GM18870 (cell line): ENCODE measurements around the gene MED26.
A peak's percentile ranks its signal among the peaks of the same experiment; 100 is the strongest.
"Not testable (repeated sequence)": the region's sequence is repeated elsewhere in the genome, so short reads cannot be mapped to it uniquely, and the experiment has no call there.

Experiments
- ATAC-seq: cut with Tn5 transposase; IDR thresholded peaks from one replicate; pipeline ENCODE4 v1.9.1; 2021; ENCODE audit warnings: moderate library complexity; ENCODE audit not compliant: unreplicated experiment

Gene MED26

DNA sequence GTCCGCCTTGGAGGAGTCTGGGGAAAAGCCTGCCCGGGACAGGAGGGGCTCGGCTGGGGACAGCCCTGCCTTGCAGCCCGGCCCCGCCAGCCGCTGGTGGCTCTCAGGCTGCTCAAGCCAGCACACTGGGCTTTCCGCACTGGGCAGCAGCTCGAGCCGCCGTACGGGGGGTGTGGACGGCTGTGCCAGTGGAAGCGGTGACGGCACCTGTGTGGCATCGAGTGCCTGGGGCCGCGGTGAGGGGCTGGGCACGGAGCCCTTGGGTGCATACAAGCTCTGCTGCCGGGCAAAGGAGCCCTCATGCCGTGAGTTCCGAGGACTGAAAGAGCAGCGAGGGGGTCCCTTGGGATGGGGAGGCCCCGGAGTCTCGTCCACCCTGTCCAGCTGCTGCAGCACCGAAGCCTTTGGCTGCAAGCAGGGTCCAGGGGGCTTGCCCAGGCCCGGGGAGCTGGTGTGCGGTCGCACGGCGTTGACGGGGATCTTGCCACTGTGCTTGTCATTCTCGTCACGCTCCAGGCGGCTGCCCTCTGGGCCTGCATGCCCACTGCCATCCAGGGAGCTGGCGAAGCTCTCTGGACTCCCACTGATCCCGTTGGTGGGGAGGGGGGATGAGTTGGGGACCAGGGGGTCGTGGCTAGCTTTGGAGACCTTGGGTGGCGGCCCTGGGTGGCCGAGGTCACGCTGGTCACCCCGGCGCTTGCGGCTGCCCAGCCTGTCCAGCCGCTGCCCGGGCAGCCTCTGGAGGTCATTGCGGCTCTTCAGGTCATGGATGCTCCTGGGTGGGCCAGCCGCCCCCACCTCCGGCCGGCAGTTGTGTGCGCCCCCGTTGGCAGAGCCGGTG lies 51.1 kb downstream of the MED26 start:
- no peak for ATAC-seq

GRCh38 chr19:16575861-16576689 lies 51.9 kb downstream of the MED26 start:
- no peak for ATAC-seq

GRCh38 chr19:16575282-16575681 lies 52.7 kb downstream of the MED26 start:
- ATAC-seq: no peak

DNA sequence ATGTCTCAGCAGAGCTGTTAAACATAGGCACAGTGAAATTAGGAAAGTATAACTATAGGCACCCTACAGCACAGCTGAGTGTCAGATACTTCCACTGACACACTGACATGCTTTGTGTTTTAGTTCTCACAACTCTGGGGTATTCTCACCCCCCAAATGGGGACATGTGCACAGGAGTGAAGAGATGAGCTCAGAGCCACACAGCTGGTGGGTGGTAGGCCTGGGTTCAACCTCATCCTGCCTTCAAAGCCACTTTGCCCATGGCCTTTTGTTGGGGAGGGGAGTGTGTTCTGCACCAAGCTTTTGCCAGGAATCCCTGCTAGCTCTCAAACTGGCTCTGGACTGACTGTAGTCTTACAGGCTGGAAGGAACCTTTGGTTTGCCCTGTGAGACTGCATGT lies 54.1 kb downstream of the MED26 start:
- ATAC-seq: no peak

DNA sequence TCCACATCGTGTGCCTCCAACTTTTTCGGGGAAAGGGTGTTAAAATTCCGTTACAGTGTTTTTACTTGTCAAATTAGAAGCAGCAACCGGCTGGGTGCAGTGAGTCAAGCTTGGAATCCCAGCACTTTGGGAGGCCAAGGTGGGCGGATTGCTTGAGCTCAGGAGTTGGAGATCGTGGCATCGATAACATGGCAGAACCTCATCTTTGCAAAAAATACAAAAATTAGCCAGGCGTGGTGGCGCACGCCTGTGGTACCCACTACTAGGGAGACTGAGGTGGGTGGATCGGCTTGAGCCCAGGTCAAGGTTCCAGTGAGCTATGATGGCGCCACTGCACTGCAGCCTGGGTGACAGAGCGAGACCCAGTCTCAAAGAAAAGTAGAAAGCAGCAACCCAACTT lies 54.7 kb downstream of the MED26 start:
- ATAC-seq: no peak

DNA sequence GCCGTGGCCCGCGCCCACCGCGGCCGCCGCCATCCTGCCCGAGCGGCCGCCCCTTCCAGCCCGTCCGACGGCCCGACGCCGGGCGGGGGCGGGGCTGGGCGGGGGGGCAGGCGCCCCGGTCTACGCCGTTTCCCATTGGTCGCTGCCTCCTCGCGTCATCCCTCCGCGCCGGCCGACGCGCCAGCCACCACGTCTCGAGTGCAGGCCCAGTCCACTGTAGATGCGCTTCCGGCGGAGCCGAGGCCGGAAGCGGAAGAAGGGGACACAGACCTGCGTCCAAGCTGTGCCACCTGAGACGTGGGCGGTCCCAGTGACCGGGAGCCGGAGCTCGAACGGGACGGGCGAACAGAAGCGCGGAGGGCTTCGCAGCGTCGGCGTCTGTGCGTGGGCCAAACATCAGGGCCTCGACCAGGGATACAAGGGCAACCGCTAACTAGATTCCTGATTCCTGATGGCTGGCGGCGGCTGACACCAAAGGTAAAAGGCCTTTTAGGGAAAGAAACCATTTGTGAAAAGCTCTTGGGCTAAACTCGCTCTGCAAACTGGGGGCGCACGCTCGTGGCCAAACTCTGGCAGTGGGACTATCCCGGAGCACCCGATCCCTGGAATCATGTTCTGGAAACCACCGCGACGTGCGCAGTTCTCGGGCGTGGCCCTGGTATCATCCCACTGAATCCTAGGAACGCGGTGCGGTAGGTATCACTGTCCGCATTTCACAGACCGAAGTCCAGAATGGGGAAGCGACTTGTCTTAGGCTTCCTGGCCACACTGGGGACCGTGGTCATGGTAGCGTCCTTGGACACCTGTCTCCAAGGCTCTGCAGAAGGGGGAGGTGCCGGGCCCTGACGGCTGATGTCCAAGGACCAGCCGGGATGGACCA lies 55.4 kb downstream of the MED26 start, which contains the start of gene SLC35E1:
TSS of gene SLC35E1 (minus strand) at position 84 of the 880 bp plus-strand sequence. CDS start at position 33, 51 bp downstream.
- ATAC-seq: peak; percentile 59

GRCh38 chr19:16571822-16572331 lies 56.1 kb downstream of the MED26 start:
- ATAC-seq: peak; percentile 20

DNA sequence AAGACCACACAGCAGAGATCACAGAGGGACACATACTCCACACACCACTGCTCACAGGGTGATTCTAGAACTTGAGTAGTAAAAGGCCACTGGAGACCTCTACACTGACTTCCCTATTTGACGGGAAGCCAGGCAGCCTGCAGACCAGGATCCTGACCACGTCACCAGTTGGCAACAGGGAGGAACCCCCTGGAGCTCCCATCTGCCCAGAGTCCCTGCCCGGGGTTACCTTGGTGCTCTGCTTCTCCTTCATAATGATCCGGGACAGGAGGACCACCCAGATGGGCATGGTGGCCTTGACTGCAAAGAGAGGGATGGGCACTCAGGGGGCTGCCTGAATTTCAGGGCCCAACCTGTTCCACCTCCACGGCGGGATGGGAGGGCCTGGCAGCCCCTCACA lies 56.7 kb downstream of the MED26 start:
- no peak for ATAC-seq

DNA sequence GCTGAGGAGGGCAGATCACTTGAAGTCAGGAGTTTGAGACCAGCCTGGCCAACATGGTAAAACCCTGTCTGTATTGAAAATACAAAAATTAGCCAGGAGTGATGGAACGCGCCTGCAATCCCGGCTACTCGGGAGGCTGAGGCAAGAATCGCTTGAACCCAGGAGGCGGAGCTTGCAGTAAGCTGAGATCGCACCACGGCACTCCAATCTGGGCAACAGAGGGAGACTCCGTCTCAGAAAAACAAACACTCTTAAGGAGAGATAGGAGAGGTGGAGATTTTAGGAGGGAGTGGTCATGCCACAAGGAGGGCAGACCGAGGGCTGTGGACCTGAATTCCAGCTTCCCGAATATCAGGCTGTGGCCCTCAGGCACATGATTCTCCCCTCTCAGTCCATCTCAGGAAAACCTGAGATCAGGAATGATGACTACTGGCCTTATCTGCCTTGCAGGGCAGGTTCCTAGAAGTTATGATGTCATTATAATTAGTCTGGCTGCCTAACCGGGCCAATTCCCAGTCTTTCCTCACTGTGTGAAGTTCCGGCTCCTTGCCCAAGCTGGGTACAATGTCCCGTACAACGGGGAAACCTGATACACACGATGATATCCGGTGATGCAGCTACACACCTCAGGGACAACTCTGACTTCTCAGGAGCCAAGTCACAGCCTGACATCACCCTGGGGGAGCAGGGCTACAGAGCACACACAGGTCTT lies 58.2 kb downstream of the MED26 start:
- ATAC-seq: no peak

DNA sequence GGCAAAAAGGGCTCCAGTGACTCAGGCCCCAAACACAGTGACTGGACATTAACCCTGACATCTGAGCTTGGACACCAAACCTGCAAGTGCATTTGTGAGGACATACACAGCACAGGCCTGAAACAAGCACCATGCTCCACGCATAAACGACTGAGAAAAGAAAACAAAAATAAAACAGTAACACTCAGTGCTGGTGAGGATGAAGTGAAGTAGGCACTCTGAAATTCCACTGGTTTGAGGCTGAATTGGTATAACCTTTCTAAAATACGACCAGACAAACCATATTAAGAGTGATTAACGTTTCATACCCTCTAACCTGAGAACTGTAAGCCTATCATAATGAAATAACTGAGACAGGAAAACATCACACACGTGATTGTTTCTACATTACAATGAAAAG lies 61.3 kb downstream of the MED26 start:
- ATAC-seq: no peak

DNA sequence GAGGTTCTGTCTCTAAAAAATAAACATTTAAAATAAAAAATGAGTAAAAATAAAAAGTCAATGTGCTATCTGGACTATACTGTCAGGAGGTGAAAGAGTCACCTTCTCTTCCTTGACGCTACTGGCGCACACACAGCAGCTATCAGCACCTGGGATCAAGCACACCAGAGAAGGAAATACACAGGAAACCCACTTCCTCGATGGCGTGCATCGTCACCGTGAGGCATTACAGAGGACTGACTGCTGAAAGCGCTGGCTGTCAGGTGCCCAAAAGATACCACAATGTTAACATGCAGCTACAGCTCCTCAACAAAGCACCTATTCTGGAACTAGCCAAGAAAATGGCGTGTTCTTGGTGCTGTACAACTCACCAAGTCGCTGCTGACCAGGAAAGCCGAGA lies 61.8 kb downstream of the MED26 start:
- ATAC-seq: no peak

- no peak for ATAC-seq
These were observed 63.2 kb downstream of the MED26 start for GRCh38 chr19:16564842-16565241.

DNA sequence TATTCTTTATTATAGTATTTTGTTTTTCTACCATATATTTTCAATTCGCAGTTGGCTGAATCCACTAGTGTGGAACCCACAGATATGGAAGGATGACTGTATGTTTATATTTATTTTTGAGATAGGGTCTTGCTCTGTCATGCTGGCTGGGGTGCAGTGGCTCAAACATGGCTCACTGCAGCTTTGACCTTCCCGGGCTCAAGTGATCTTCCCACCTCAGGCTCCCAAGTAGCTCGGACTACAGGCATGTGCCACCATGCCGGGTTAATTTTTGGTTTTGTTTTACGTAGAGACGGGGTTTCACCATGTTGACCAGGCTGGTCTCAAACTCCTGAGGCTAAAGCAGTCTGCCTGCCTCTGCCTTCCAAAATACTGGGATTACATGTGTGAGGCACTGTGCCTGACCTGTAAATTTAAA lies 65.4 kb downstream of the MED26 start:
- ATAC-seq: no peak

DNA sequence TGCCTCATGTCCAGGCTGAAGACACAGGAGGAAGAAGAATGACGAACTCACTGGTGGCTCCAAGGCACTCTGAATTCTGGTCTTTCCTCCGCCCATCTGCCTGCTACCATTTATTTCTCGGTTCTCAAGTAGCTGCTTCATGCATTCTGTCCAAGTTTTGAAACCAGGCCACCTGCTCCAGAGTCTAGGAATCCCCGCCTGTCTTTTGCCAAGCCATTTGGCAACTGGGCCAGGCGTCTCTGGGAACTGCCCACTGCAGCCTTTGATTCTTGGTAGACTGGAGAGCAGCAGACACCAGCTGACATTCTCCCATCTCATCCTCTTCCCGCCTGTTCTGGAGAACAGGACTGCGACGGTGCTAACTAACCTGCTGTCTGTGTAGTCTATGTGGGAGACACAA lies 66.6 kb downstream of the MED26 start:
- no peak for ATAC-seq

GRCh38 chr19:16559780-16560276 lies 68.2 kb downstream of the MED26 start:
- no peak for ATAC-seq

DNA sequence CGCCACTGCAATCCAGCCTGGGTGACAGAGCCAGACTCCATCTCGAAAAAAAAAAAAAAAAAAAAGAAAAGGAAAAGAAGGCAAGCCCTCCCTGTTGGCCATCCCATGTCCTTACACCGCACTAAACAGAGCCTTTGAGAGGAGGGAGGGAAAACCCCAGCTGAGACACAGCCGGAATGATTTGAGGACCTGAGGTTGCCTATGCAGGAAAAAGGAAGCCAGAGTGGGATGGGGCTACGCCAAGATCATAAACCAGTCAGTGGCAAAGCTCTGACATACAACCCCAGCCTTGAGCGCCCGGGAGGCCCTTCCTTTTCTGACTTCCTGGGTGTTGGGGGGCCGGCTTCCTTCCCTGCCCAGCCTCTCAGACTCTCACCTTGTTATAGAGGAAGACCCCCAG lies 73.2 kb downstream of the MED26 start:
- ATAC-seq: no peak

GRCh38 chr19:16551902-16552301 lies 76.1 kb downstream of the MED26 start:
- ATAC-seq: not testable (repeated sequence)

DNA sequence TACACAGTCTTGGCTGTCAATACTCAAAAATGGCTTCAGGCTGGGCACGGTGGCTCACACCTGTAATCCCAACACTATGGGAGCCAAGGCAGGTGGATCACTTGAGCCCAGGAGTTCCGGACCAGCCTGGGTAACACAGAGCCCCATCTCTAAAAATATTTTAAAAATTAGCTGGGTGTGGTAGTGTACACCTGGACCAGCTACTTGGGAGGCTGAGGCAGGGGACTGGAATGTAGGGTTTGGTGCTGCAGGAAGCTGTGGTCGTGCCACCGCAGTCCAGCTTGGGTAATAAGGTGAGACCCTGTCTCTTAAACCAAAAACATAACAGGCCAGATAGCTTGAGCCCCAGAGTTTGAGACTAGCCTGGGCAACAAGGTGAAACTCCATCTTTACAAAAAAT lies 79.0 kb downstream of the MED26 start:
- ATAC-seq: no peak

GRCh38 chr19:16544473-16545231 lies 83.4 kb downstream of the MED26 start:
- no peak for ATAC-seq
